Osteocyte (in vitro differentiated cells): ENCODE results near the gene GJA4. TPM values are rescaled to one million over a fixed set of nuclear protein-coding genes. Genes with fewer than 3 reads are reported as not detected.
A peak's percentile ranks its signal among the peaks of the same experiment; 100 is the strongest.

Experiments
- DNase-seq: peaks from one replicate; pipeline ENCODE4 v3.0.0; 2021; ENCODE audit warnings: mixed read lengths; ENCODE audit not compliant: unreplicated experiment; ENCODE audit errors: extremely low spot score
- H3K27ac Mint-ChIP-seq: one replicate; pipeline ENCODE4 v1.8.0; 2021; ENCODE audit warnings: mild to moderate bottlenecking, mixed read lengths; ENCODE audit not compliant: unreplicated experiment
- H3K27me3 Mint-ChIP-seq: one replicate; pipeline ENCODE4 v1.8.0; 2021; ENCODE audit warnings: mixed read lengths; ENCODE audit not compliant: unreplicated experiment
- H3K36me3 Mint-ChIP-seq: one replicate; pipeline ENCODE4 v1.8.0; 2021; ENCODE audit warnings: mixed read lengths; ENCODE audit not compliant: unreplicated experiment
- H3K4me1 Mint-ChIP-seq: one replicate; pipeline ENCODE4 v1.8.0; 2021; ENCODE audit warnings: mixed read lengths; ENCODE audit not compliant: unreplicated experiment
- H3K4me3 Mint-ChIP-seq: one replicate; pipeline ENCODE4 v1.8.0; 2021; ENCODE audit warnings: mild to moderate bottlenecking, moderate library complexity, mixed read lengths; ENCODE audit not compliant: unreplicated experiment
- H3K9me3 Mint-ChIP-seq: one replicate; pipeline ENCODE4 v1.8.0; 2021; ENCODE audit warnings: mixed read lengths; ENCODE audit not compliant: unreplicated experiment
- total RNA-seq: library from RNA; stranded (reverse); gene quantifications from 2 replicates; pipeline ENCODE4 v1.2.1, GENCODE V29; 2021
- TF ChIP-seq, protein P1 (sequence below): fragments of 200-600 bp; sonication (generic); IDR thresholded peaks from 2 replicates; pipeline ENCODE4 v1.5.0; 2021; ENCODE audit warnings: antibody characterized with exemption, mild to moderate bottlenecking, moderate library complexity

The GJA4 gene
- total RNA-seq, 1 donor from 2014 or later, result not detected

DNA sequence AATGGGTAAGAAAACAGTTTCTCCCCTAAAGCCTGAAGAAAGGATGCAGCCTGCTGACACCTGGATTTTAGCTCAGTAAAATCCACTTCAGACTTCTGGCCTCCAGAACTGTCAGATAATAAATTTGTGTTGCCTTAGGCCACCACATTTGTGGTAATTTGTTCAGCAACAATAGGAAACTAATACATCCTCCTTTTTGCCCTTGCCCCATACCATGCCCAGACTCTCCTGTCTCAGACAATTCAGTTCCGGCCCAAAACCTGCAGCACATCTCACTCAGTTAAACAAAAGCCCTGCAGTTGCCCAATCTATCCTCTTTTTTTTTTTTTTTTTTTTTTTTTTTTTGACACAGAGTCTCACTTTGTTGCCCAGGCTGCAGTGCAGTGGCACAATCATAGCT, 40.9 kb downstream of the GJA4 start:
- no peaks in the 10 kb centered on the region for H3K36me3 Mint-ChIP-seq

DNA sequence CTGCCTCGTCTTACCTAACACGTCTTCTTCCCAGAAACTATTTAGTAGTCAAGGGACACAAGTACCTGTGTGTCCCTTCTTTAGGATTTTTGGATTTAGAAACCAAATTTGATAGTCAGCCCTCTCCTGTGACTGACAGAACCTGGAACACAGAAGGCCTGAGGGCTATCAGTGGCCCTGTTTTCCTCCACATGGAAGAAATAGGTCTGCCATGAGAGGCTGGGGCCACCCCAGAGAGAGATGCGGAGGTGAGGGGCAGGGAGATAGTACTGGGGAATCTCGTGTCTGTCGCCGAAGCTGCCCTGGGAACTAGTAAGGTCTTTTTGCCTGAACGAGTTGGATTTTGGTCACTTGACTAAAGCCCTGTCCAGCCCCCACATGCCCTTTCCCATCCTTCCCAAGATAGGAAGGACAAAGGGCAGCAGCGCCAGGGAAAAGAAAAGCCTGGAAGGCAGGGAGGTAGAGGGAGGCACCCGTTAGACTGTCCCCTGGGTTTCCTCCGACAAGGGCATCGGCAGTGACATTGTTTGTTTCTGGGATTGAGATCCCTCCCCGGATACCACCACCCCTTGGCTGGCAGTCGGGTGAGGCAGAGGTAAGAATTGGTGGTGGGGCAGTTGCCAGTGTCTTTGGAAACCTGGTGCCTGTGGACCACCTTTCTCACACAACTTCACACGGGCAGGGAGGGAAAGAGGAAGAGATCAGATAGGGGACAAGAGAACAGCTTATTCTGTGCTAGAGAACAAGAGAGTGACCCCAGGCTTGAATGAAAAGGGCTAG, 46.9 kb downstream of the GJA4 start:
- H3K4me1 Mint-ChIP-seq, result peaks cover 26% of the 10 kb centered on the region
- DNase-seq, result no peak
- H3K27me3 Mint-ChIP-seq, result no peaks in the 10 kb centered on the region
- no peaks in the 10 kb centered on the region for H3K36me3 Mint-ChIP-seq
- TF ChIP-seq, protein P1, sequence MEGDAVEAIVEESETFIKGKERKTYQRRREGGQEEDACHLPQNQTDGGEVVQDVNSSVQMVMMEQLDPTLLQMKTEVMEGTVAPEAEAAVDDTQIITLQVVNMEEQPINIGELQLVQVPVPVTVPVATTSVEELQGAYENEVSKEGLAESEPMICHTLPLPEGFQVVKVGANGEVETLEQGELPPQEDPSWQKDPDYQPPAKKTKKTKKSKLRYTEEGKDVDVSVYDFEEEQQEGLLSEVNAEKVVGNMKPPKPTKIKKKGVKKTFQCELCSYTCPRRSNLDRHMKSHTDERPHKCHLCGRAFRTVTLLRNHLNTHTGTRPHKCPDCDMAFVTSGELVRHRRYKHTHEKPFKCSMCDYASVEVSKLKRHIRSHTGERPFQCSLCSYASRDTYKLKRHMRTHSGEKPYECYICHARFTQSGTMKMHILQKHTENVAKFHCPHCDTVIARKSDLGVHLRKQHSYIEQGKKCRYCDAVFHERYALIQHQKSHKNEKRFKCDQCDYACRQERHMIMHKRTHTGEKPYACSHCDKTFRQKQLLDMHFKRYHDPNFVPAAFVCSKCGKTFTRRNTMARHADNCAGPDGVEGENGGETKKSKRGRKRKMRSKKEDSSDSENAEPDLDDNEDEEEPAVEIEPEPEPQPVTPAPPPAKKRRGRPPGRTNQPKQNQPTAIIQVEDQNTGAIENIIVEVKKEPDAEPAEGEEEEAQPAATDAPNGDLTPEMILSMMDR, result no peak
- no peak overlapping the region for H3K27ac Mint-ChIP-seq
- H3K4me3 Mint-ChIP-seq, result no peak overlapping the region
- no peaks in the 10 kb centered on the region for H3K9me3 Mint-ChIP-seq

More for the DNA sequence above, 40.9 kb downstream of the GJA4 start:
- Mint-ChIP-seq H3K4me3 (no peak overlapping the region), H3K4me1 (peaks cover 26% of the 10 kb centered on the region), H3K9me3 (no peaks in the 10 kb centered on the region), H3K27me3 (no peaks in the 10 kb centered on the region), H3K27ac (no peak overlapping the region)
- DNase-seq, result peak; percentile 17
- TF ChIP-seq, protein P1, result no peak

DNA sequence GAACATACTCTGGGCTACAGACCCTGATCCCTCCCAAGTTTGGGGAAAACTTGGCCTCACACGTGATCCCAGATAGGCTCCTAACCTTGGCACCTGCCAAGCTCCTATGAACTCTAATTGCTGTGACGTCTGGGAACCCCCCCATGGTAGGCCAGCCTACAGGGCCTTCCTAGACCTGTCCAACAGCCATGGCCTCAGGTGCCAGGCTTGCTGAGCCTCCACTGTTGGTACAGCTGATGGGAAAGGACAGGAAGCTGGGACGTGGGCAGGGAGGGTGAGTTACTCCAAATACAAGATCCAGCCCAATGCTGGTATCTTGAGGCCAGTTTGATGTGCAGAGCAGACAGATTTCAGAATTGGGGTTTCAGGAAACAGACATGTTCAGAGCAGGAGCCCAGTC, 47.6 kb downstream of the GJA4 start:
- Mint-ChIP-seq H3K27ac (no peak overlapping the region), H3K4me1 (peaks cover 19% of the 10 kb centered on the region), H3K27me3 (no peaks in the 10 kb centered on the region), H3K36me3 (no peaks in the 10 kb centered on the region), H3K9me3 (no peaks in the 10 kb centered on the region), H3K4me3 (no peak overlapping the region)
- TF ChIP-seq, protein P1, result no peak
- DNase-seq, result no peak

DNA sequence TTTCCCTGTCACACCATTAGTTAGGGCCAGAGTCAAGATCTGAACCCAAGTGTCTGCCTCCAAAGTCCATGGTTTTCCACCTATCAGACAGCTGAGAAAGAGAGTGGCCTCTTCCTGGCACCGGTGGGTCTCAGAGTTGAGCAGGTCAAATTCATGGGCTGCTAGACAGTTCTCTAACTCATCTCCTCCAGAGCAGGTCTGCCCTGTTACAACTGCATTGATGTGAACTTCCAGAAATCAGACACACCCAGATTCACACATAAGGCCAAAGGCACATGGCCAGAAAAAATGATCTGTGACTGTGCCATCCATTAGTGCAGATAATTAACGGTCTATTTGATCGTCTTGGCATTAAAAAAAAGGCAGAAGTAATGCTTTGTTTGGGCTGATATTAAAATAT, 49.3 kb downstream of the GJA4 start:
- H3K27me3 Mint-ChIP-seq, result no peaks in the 10 kb centered on the region
- no peaks in the 10 kb centered on the region for H3K36me3 Mint-ChIP-seq
- H3K4me1 Mint-ChIP-seq, result peaks cover 4% of the 10 kb centered on the region
- no peak overlapping the region for H3K4me3 Mint-ChIP-seq
- no peak for DNase-seq
- no peak overlapping the region for H3K27ac Mint-ChIP-seq
- H3K9me3 Mint-ChIP-seq, result no peaks in the 10 kb centered on the region
- TF ChIP-seq, protein P1, result no peak

DNA sequence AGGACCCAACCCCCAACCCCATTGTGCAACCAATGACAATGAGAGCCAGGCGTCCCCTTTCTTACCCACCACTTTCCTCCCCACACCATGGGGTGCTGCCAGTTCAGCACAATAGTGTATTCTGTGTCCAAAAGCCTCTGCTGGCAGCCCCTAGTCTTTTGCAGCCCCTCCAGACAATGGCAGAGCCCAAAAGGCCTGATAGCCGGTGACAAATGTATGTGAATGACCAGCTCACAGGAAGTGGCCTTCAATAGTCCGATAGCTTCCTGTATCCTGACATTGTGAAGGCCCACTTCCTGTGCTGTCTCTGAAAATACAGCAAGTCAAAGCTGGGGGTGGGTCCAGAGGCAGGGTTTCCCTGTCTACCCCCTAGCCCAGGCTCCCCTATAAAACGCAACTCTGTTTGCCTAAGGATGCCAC, 50.2 kb downstream of the GJA4 start:
- Mint-ChIP-seq H3K4me1 (no peaks in the 10 kb centered on the region), H3K36me3 (no peaks in the 10 kb centered on the region), H3K4me3 (no peak overlapping the region), H3K27me3 (no peaks in the 10 kb centered on the region), H3K9me3 (no peaks in the 10 kb centered on the region), H3K27ac (no peak overlapping the region)
- DNase-seq, result no peak
- TF ChIP-seq, protein P1, result no peak
